ENCODE data around the gene PHF2.

DNA sequence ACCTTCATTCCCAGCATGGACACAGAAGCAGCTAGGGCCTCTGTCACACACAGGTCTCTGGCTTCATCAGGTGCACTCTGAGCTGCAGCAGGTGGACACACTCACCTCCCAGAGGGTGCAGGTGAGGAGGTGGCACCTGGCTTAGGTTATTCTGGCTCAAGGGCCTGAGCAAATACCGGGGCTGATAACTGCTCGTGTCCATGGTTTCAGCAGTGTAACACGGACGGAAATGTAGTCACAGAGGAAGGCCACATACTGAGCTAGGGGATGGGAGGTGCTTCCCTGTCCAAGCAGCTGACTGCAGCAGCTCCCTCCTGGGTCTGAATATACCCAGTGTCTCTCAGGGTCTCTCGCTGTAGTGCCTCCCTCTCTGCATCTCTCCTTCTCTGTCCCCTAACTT, 5.7 kb downstream of the PHF2 start:
- TF ChIP-seq, protein P1, sequence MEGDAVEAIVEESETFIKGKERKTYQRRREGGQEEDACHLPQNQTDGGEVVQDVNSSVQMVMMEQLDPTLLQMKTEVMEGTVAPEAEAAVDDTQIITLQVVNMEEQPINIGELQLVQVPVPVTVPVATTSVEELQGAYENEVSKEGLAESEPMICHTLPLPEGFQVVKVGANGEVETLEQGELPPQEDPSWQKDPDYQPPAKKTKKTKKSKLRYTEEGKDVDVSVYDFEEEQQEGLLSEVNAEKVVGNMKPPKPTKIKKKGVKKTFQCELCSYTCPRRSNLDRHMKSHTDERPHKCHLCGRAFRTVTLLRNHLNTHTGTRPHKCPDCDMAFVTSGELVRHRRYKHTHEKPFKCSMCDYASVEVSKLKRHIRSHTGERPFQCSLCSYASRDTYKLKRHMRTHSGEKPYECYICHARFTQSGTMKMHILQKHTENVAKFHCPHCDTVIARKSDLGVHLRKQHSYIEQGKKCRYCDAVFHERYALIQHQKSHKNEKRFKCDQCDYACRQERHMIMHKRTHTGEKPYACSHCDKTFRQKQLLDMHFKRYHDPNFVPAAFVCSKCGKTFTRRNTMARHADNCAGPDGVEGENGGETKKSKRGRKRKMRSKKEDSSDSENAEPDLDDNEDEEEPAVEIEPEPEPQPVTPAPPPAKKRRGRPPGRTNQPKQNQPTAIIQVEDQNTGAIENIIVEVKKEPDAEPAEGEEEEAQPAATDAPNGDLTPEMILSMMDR (IDR thresholded peaks at IDR 0.05), result no peak
- no peak for TF ChIP-seq EP300 (IDR thresholded peaks at IDR 0.05)

Data from suprapubic skin (tissue), 3 donors.